MCF 10A (cell line): ENCODE results near the gene COL4A4. TPM values are rescaled to one million over a fixed set of nuclear protein-coding genes. Genes with fewer than 3 reads are reported as not detected.

Experiments
- BruUV-seq: library from RNA; stranded (reverse); fragments of 400-500 nt; replicated peaks from 2 replicates; lab custom pipeline; 2021; lab: Mats Ljungman, UMichigan
- CTCF ChIA-PET: fragments of 300-600 bp; sonication (Branson Sonifier 250); formaldehyde crosslinking; extraction: SDS; loops from one replicate; lab custom pipeline; 2021; ENCODE audit warnings: antibody characterized with exemption, inconsistent platforms; lab: Yijun Ruan, JAX
- POLR2A ChIA-PET: fragments of 300-600, 350-650 bp; sonication (Branson Sonifier 250); formaldehyde crosslinking; extraction: SDS; loops from one replicate; lab custom pipeline; 2020; ENCODE audit warnings: antibody characterized with exemption, inconsistent platforms; lab: Yijun Ruan, JAX
- DNase-seq: peaks from one replicate; pipeline ENCODE4 v3.0.0-alpha.2; 2018; ENCODE audit not compliant: unreplicated experiment
- H3K27ac Mint-ChIP-seq: one replicate; pipeline ENCODE4 v1.8.0; 2022; ENCODE audit warnings: mild to moderate bottlenecking, low read depth, mixed read lengths; ENCODE audit not compliant: unreplicated experiment
- H3K27me3 Mint-ChIP-seq: one replicate; pipeline ENCODE4 v1.8.0; 2022; ENCODE audit warnings: mixed read lengths; ENCODE audit not compliant: insufficient read depth, unreplicated experiment
- H3K36me3 Mint-ChIP-seq: one replicate; pipeline ENCODE4 v1.8.0; 2022; ENCODE audit warnings: mild to moderate bottlenecking, moderate library complexity, mixed read lengths; ENCODE audit not compliant: insufficient read depth, unreplicated experiment
- H3K4me1 Mint-ChIP-seq: one replicate; pipeline ENCODE4 v1.8.0; 2022; ENCODE audit warnings: mixed read lengths; ENCODE audit not compliant: insufficient read depth, unreplicated experiment
- H3K4me3 Mint-ChIP-seq: one replicate; pipeline ENCODE4 v1.8.0; 2022; ENCODE audit warnings: mild to moderate bottlenecking, moderate library complexity, mixed read lengths; ENCODE audit not compliant: unreplicated experiment
- H3K9me3 Mint-ChIP-seq: one replicate; pipeline ENCODE4 v1.8.0; 2022; ENCODE audit warnings: mixed read lengths; ENCODE audit not compliant: unreplicated experiment
- intact Hi-C: fragments of 100-400 bp; cut with micrococcal nuclease; formaldehyde crosslinking; loops from 2 replicates; pipeline ENCODE4 v1.14.1; 2022
- total RNA-seq: library from RNA; stranded (reverse); gene quantifications from 2 replicates; pipeline ENCODE4 v1.2.3, GENCODE V29; 2022
- TF ChIP-seq, protein P1 (sequence below): fragments of 200-600 bp; IDR thresholded peaks from one replicate; pipeline ENCODE4 v1.8.0; 2022; ENCODE audit warnings: antibody characterized with exemption, mild to moderate bottlenecking; ENCODE audit not compliant: unreplicated experiment

Gene COL4A4
- total RNA-seq, 1 experiment from 2014 or later = 0.30 TPM

GRCh38 chr2:226953206-226953605, 210.8 kb downstream of the COL4A4 start:
- intact Hi-C loops = no loop called here
- no TSS peak for BruUV-seq
- TF ChIP-seq, protein P1, sequence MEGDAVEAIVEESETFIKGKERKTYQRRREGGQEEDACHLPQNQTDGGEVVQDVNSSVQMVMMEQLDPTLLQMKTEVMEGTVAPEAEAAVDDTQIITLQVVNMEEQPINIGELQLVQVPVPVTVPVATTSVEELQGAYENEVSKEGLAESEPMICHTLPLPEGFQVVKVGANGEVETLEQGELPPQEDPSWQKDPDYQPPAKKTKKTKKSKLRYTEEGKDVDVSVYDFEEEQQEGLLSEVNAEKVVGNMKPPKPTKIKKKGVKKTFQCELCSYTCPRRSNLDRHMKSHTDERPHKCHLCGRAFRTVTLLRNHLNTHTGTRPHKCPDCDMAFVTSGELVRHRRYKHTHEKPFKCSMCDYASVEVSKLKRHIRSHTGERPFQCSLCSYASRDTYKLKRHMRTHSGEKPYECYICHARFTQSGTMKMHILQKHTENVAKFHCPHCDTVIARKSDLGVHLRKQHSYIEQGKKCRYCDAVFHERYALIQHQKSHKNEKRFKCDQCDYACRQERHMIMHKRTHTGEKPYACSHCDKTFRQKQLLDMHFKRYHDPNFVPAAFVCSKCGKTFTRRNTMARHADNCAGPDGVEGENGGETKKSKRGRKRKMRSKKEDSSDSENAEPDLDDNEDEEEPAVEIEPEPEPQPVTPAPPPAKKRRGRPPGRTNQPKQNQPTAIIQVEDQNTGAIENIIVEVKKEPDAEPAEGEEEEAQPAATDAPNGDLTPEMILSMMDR = no peak
- POLR2A ChIA-PET = interaction anchor here (0.7 kb wide), 1 partner anchor 807 kb away, joined by 3 read pairs; no protein-coding TSS in a partner anchor
- peaks cover 4% of the 10 kb centered on the region for H3K9me3 Mint-ChIP-seq
- no peaks in the 10 kb centered on the region for H3K4me1 Mint-ChIP-seq
- H3K27ac Mint-ChIP-seq = no peak overlapping the region
- no peak overlapping the region for H3K4me3 Mint-ChIP-seq
- DNase-seq = no peak
- no peaks in the 10 kb centered on the region for H3K36me3 Mint-ChIP-seq
- no peaks in the 10 kb centered on the region for H3K27me3 Mint-ChIP-seq
- CTCF ChIA-PET = interaction anchor here (0.6 kb wide), 1 partner anchor 211 kb away, joined by 3 read pairs; the partner anchor contains the start of gene COL4A3

Other genes starting within 250 kb of the COL4A4 start
- gene COL4A3, start 419 bp upstream of the COL4A4 start, total RNA-seq = 0.12 and 0.49 TPM in 2 replicates
- gene MFF, start 161.0 kb upstream of the COL4A4 start, total RNA-seq = 81.2 and 90.2 TPM in 2 replicates
- gene TM4SF20, start 215.1 kb upstream of the COL4A4 start, total RNA-seq = not detected in 2 replicates
- gene SCYGR1, start 223.7 kb upstream of the COL4A4 start, total RNA-seq = not detected in 2 replicates